Ramos (cell line): ENCODE results near the gene ARHGEF19.
"Not testable (repeated sequence)": the region's sequence is repeated elsewhere in the genome, so short reads cannot be mapped to it uniquely, and the experiment has no call there.

Experiments
- in situ Hi-C: fragments of 300-500 bp; cut with MboI; formaldehyde crosslinking; loops from one replicate; pipeline ENCODE4 v1.14.3; 2022; ENCODE audit warnings: low sequenced_read_pairs; ENCODE audit not compliant: unreplicated experiment

ARHGEF19 gene

DNA sequence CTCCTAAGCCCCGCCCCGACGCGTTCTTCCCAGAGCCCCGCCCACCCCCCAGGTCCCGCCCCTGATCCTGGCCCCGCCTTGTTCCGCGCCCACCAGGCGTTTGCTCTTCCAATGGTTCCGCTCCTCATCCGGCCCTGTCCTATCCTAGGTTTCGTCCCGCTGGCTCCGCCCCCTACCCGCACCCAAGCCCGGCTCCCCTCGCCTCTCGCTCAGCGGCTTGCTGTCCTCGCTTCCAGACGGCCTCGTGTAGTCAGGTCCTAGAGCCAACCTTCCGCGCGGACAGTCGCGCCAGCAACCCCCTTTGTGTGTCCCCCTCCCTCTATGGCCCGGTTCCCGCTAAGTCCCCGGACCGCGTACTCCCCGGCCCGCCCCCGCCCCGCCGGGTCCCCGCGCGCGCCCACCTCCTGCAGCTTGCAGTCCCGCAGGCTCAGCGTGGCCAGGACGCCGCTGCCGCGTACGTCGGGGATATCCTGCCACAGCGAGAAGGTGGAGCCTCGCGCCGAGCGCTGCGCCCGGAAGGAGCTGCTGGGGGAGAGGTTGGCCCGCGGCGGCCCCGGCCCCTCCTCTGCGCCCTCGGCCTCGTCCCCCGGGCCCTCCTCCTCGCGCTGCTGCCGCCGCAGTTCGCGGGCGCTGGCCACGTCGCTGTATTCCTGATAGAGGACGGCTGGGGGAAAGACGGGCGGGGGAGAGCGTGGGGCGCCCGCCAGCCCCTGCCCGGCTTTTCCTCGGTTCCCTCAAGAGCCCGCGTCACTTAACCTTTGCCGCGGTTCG lies 5.7 kb downstream of the ARHGEF19 start:
- in situ Hi-C loops: no loop called here

- in situ Hi-C loops: no loop called here
These were observed 6.4 kb downstream of the ARHGEF19 start for GRCh38 chr1:16205891-16206546.

DNA sequence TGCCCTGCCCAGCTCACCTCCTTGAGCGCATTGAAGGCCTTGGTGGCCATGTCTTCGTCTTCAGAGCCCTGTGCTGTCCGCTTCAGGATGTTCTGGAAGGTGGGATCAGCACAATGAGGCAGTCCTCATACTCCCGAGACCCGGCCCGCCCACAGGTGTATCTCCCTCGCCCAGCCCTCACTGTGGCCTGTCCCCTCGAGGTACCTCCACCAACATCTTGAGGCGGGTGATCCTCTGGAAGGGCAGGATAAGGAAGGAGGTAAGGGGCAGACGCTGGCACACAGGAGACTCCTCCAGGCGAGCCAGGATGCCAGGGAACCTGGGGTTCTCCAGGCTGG lies 7.1 kb downstream of the ARHGEF19 start:
- in situ Hi-C loops: no loop called here

- in situ Hi-C loops: no loop called here
These were observed 7.7 kb downstream of the ARHGEF19 start for GRCh38 chr1:16204634-16205333.

DNA sequence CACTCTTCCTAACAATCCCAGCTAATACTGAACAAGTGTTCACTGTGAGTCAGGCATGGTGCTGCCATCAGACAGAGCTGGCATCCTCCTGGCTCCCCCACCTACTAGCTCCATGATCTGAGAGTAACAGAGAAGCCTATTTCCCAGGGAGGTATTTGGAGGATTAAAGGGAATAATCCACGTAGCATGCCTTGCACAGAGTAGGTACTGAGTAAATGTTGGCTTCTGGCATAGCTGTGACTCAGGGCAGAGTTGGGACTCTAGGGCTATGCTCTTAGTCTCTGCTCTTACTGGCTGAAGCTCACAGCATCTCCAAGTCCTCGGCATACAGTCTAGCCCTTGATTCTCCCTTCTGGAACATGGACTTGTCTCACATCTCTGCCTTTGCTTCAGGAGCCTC lies 8.2 kb downstream of the ARHGEF19 start:
- in situ Hi-C loops: no loop called here

- in situ Hi-C loops: no loop called here
These were observed 8.9 kb downstream of the ARHGEF19 start for GRCh38 chr1:16203550-16203949.

DNA sequence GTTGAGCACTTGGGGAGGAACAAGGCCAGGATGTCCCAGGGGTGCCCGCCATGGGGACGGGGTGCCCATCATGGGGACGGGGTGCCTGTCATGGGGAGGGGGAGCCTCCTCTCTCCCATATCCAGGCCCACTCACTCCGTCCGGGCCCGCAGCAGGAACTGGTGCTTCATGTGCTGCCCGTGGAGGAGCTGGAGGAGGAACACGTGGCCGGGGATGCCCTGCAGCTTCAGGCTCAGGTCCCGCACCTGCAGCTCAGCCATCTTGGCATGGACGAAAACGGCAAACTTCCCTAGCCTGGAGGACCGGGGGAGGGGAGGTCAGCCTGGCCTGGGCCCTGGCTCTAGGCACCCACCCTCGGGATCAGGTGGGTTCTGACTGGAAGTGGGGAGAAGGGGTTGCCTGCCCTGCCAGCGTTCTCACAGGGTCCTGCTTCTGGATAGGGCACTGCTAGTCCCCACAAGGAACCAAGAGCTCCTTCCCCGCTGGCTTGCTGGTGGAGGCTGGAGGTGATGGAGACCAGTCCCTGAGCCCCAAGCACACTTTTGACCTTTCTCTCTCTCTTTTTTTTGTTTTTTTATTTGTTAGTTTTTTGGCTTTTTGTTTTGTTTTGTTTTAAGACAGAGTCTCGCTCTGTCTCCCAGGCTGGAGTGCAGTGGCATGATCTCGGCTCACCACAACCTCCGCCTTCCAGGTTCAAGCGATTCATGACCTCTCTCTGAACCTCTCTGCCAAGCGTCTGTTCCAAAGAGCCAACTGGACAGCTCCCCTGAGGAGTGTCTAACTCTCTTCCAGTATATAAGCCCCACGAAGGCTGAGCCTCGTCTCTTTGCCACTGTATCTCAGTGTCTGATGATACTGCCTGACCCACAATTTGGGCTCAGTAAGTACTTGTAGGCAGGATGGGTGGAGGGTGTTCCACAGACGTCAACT lies 9.9 kb downstream of the ARHGEF19 start:
- in situ Hi-C loops: no loop called here

- in situ Hi-C loops: no loop called here
These were observed 12.8 kb downstream of the ARHGEF19 start for GRCh38 chr1:16199700-16200099.

GRCh38 chr1:16199157-16199501 lies 13.3 kb downstream of the ARHGEF19 start:
- in situ Hi-C loops: no loop called here

DNA sequence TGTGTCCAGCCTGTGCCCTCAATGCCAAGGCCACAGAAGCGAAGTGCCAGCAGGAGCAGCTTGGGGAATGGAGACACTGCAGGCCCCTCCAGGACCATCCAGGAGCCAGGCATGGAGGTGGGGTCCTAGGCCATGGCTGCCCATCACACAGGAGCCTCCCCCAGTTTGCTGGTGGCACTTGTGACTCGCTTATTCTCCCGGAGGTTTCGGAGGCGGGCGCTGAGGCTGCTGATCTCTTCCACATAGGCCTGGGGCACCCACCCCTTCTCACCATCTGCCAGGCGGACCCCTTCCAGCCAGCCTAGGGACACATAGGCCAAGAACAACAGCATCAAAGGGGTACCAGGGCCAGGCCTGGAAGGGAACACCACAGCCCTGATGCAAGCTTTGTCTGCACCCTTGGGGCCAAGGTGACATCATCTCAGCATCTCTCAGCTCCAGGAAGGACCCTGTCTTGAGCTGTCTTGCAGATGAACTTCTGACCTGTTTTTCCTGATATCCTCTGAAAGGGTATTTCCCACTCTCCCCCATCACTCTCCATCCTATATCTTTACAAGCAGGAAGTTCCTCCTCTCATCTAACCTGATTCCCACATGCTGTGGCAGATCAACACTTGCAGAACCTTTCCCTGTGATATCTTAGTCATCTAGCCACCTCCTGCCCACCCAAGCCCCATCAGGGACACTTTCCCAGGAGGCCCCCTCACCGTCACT lies 13.9 kb downstream of the ARHGEF19 start:
- in situ Hi-C loops: no loop called here

- in situ Hi-C loops: no loop called here
These were observed 15.6 kb downstream of the ARHGEF19 start for GRCh38 chr1:16196874-16197273.

DNA sequence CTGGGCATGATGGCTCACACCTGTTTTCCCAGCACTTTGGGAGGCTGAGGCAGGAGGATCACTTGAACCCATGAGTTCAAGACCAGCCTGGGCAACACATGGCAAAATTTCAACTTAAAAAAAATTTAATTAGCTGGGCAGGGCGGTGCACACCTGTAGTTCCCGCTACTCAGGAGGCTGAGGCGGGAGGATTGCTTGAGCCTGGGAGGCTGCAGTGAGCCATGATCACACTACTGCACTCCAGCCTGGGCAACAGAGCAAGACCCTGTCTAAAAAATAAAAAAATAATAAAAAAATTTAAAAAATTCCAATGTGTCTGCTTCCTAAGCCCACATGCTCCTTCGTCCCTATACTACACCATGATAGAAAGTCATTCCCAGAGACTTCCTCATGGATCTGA lies 16.3 kb downstream of the ARHGEF19 start:
- in situ Hi-C loops: not testable (repeated sequence)

DNA sequence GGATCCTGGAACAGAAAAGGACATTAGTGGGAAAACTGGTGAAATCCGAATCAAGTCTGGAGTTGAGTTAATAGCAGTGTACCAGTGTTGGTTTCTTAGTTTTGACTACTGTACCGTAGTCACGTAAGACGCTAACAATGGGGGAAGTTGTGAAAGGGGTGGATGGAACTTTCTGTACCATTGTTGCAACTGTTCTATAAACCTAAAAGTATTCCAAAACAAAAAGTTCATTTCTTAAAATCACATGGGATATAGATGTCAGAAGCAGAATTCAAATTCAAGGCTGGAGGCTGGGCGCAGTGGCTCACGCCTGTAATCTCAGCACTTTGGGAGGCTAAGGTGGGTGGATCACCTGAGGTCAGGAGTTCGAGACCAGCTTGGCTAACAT lies 16.9 kb downstream of the ARHGEF19 start:
- in situ Hi-C loops: no loop called here

DNA sequence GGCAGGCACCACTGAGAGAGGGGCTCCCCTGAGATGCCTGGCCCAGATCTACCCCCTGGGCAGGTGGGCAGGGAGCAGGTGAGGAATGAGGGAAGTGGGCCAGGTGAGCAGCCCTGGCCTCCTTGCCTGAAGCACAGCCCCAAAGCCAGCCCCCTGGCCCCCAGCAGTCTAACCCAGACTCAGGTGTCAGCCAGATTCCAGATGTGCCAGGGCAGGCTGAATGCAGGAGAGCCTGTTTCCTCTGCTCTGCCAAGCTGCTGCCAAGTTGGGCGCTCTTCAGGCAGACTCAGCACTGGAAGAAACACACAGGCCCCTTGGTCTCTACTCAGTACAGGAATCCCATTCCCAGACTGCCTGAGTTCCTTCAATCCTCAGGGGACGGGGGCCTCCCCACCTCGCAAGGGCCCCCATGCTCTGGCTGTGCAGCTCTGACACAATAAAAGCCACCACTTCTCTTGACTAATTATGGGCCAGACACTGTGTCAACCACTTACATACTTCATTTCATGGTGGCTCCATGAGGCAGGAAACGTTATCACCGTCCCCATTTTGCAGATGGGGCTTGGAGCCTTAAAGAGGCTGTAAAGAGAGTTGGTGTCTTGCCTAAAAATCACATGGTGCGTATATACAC lies 20.4 kb downstream of the ARHGEF19 start:
- in situ Hi-C loops: no loop called here

DNA sequence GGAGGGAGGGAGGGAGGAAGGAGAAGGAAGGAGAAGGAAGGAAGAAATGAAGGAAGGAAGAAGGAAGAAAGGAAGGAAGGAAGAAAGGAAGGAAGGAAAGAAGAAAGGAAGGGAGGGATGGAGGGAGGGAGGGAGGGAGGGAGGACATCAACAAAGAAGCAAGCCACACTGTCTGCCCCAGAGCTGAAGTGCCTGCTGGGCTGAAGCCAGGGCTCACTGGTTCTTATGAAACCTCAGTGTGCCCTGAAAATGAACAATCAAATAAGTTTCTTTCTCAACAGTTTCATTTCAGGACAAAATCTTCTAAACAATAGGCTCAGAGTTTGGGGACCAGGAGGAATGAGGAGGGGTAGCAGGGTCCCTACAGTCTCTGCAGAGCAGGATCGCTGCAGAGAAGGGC lies 21.1 kb downstream of the ARHGEF19 start:
- in situ Hi-C loops: no loop called here

- in situ Hi-C loops: no loop called here
These were observed 22.4 kb downstream of the ARHGEF19 start for GRCh38 chr1:16189921-16190621.

DNA sequence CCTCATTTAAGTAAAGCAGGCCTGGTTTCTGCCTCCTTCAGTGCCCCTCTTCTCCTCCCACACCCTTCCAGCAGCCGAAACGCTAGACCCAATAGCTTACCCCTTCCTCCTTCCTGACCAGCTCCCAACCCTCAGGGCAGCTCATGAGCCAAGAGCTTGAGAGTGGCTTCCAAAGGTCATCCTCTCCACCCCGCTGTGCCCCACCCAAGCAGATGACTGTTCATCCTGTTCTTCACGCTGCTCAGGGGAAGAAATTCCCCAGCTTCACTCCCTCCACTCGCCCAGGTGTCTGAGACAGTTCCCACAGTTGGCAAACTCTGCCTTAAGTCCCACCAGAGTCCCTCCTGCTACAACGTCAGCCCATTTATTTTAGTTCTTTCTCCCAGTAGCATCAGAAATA lies 23.4 kb downstream of the ARHGEF19 start:
- in situ Hi-C loops: no loop called here

DNA sequence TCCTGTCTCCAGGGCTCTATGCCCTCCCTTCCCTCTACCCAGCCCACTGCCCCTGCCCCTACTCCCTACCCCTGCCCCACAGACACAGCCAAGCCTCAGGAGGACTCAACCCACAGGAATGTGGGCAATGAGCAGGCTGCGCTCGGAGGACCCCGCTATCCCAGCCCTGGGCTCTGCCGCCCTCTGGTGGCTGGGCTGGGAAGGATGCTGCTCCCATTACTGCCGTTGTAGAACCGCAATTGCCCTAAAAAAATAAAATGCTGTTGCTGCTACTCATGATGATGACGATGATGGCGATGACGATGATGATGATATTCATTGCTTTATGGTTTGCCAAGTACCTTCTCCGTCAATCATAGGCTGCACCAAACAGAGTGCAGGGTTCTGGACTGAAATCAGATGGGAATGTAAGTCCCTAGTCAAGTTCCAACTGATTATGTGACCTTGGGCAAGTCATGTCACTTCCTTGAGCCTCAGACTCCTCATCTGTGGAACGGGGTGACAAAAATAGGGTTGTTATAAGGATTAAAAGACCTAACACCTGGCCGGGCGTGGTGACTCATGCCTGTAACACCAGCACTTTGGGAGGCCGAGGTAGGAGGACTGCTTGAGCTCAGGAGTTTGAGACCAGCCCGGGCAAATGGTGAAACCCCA lies 24.6 kb downstream of the ARHGEF19 start:
- in situ Hi-C loops: no loop called here
